Activated gamma-delta T cell (primary cell): ENCODE measurements around the gene TEX2.
"Not testable (repeated sequence)": the region's sequence is repeated elsewhere in the genome, so short reads cannot be mapped to it uniquely, and the experiment has no call there.

Experiments used
- DNase-seq: peaks from one replicate; lab custom pipeline; 2025; lab: John Stamatoyannopoulos, UW

TEX2 gene

DNA sequence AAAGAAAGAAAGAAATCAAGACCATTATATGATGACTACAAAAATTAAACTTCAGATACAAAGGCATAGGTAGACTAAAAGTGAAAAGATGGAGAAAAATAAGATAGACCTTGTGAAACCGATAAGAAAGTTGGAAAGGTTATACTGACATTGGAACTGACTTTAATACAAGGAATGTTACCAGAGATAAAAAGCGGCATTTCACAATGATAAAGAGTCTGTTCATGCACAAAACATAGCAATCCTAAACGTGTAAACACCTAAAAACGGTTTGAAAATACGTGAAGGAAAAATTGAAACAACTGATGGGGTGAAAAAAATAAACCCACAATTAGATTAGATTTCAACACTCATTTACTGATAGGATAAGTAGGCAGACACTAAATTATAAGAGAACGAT lies 123.5 kb downstream of the TEX2 start:
- DNase-seq = no peak

DNA sequence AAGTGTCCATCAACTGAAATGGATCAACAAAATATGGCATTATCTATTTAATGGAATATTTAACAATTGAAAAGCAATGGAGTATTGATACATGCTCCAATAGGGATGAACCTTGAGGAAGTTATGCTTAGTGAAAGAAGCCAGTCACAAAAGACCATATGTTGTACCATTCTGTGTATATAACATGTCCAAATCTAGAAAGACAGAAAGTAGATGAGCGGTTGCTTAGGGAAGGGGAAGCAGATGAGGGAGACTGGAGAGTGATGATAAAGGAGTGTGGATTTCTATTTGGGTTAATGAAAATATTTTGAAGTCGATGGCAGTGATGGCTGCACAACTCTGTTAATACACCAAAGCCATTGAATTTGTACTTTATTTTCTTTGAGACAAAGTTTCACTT lies 124.6 kb downstream of the TEX2 start:
- DNase-seq = no peak

DNA sequence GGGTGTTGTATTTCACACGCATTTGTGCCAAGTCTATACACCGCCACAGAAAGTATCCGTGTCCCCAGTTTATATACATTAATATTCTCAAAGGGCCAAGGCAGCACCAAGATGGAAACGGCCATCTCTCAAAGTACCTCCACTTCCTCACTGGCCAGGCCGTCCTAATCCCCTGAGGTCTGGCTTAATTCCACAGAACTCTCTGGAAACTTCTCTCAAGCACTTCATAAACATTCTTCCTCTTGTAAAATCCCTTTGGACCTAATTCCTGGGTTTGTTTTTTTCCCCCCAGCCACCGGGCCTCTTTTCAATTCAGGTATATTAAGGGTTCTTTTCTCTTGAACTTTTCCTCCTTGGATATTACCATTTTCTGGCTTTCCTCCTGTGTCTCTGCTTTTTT lies 128.1 kb downstream of the TEX2 start:
- no peak for DNase-seq

DNA sequence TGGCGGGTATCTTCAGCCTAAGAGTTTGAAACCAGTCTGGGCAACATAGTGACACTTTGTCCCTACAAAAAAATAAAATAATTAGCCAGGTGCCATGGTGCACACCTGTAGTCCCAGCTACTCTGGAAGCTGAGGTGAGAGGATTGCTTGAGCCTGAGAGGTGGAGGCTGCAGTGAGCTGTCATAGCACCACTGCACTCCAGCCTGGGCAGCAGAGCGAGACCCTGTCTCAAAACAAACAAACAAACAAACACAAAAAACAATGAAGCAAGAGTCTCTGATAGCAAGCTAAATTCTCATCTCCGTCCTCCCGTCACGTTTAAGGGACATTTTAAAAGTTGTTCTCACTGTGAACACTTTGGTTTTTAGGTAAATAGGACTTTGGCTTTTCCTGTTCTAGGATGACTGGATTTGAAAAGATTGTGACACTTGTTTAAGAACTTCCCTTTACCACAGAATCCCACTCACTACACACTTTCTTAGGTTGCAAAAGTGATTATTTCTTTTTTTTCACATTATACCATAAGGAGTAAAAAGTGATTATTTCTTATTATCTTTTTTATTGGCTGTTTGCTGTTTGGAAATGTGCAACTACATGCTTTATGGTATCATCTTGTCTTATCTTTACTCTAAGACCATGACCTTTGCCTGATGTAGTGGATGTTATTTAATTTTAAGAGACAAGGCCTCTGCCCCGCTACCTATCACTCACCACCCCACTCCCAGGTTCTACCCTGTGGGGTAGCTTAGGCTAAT lies 128.7 kb downstream of the TEX2 start:
- no peak for DNase-seq

DNA sequence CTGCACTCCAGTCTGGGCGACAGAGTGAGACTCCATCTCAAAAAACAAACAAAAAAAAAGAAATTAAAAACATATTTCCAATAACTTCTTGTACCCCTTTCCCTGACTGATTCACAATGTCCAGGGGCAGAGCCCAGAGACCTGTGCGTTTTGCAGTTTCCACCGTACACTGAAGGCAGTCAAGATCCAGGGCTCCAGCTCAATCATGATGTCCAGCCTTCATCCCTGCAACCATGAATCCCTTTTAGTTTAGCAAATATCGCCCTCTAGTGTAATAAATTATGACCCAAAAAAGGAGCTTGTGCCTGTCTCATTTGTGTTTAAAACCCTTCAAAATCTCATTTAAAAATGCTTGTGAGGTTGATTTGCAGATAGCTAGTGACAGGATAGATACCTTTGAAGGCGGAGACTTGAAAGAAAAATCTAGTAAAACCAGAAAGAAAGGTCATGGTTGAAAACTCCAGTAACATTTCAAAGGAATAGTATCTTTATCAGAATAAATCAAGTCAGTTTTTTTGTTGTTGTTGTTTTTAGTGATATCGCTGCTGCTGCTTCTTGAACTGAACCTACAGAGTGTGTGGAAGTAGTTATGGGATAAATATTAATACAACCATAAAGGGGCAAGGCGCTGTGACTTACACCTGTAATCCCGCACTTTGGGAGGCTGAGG lies 129.4 kb downstream of the TEX2 start:
- no peak for DNase-seq

DNA sequence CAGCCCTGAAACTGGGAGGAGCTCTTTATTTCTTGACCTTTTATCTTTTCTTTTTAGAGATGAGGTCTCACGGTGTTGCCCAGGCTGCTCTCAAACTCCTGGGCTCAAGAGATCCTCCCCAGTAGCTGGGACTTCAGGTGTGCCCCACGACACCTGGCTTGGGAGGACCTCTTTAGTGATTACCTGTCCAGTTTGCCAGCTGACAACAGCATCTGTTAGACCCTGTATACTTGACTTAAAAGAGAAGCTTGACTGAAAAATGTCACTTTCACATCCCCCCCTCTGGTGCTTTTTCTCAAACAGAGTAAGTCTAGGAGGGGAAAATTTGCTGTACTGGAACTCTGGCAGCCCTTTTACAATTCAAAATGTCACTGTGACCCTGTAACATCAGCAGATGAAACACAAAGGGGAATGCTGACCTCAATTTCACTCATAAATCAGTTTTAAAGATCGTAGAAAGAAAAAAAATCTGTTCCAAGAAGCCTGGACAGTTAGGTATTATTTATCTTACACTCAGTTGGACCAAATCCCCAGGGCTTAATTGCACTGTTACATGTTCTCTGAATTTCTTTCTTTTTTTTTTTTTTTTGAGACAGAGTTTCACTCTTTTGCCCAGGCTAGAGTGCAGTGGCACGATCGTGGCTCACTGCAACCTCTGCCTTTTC lies 131.3 kb downstream of the TEX2 start:
- DNase-seq = no peak

DNA sequence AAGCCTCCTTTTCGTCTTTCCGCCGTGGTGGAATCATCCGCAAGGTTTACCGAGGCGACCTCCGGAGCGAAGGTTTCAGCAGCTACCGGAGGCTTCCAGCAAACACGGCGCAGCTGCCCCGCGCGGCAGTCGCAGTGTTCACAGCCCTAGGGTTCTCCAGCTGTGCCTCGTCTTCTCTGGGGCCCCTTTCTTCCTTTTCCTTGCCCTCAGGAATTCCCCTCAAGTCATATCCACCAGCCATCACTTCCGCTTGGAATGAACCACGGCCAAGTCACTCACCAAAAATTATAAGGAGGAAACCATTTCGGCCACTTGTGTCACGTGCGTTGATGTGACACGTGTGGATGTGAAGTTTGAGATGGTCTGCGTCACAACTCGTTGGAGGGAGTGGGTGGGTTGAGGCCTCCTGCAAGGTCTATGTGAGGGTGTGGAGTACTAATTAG lies 132.5 kb downstream of the TEX2 start:
- no peak for DNase-seq

DNA sequence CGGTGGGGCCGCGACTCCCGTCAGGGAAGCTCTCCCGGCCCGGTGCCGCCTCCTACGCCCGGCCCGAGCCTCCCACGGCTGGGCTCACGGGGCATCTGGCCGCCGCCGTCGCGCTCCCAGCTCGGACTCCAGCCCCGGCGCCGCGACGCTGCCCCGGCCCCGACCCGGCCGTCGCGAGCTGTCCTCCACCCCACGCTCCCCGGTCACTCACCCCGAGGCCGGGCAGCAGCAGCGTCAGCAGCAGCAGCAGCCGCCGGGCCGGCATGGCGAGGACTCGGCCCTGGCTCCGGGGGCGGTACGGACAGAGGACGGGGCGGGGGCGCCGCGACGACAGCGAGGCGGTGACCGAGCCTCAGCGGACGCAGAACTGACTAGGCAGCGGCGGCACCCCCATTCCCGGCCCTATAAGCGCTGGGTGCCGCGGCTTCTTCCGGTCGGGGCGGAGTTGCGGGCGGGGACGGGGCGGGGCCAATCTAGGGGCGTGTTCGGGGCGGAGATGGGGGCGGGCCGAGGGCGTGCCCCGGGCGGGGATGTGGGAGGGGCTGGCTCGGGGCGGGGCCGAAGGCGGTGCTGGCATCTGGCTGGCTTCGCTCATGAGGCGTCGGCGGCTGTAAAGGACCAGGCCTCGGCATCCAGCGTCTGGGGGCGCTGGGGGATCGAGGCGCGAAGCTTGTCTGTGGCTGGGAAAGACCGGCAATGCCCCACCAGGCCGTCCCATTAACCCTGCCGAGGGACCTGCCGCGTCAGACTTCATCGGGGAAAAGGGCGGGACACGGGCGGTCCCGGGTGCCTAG lies 133.1 kb downstream of the TEX2 start, which contains the start of gene ERN1:
Gene ERN1, minus strand, starts transcription at position 380 of the 794 bp plus-strand sequence. Its CDS starts 115 bp downstream, at position 265.
- peak; percentile 96 for DNase-seq

DNA sequence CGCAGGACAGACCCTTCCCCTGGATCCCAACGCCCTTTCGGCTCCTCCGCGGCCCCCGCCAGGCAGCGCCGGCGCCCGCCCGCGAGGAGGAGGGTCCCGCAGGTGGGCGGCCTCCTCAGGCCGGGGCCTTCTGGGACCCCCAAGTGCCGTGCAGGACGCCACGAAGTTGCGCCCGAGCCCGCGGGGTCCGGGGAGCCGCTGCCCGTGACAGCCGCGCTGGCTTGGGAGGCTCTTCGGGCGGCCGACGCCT lies 133.6 kb downstream of the TEX2 start:
- no peak for DNase-seq

DNA sequence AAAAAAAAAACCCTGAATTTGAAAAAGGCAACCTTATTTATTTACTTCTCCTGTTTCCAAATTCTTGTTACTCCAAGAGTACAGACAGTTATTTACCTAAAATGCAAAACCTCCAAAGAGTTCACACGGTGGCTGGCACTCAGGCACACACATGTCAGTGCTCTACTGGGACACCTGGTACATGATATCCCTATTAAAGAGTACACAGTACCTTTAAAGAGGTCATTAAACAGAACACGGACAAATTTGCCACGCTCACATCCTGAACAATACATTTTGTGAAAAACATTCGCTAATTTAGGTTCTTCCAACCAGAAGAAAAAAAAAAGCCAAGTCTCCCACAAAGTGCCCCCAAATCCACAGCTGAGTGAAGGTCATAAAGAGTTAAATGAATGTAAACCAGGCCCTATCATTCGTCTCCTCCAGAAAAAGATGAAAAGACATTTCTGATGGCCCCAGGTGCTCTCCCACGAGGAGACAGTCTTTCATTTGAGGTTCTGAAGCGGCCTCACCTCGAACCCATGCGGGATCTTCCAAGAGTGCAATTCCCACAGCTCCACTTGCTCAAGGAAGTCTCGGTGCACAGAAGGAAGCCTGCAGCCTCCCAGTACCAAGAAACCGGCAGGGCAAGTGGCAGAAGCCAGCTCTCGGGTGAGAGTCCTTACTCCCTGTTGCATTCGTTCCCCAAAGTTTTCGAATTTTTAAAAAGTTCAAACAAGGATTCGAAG lies 134.1 kb downstream of the TEX2 start:
- no peak for DNase-seq

DNA sequence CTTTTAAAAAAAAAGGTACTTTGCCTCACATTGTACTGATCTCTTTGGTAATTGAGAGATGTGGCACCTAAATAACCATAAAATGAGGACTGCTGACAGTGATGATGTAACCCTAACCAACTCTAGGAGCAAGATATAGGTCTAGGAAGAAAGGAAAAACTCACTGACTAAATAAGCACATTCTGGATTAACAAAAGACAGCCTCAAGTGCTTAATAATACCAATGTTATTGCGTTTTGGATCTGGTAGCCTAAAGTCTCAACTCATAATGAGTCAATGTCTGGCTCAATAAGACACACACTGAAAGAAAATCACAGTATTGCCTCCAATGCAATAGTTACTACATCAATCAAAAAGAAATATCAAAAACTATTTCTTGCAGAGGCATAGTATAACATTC lies 136.1 kb downstream of the TEX2 start:
- DNase-seq = no peak

DNA sequence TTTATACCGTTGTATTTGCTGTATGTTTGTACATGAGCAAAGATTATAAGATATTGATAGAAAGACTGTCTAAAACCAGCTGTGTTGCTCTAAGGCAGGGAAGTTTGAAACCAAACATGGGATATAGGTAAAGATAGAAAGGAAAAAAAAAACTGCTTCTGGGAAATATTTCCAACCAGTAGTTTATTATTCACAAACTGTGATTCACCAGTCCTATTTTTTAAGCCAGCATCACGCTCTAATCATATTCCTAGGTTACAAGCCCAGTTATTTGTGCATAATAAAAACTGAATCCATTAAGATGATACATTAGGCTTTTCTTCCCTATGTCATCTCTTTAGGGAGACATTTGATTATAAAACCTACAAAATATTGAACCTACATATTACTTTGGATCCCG lies 137.1 kb downstream of the TEX2 start:
- DNase-seq = no peak

DNA sequence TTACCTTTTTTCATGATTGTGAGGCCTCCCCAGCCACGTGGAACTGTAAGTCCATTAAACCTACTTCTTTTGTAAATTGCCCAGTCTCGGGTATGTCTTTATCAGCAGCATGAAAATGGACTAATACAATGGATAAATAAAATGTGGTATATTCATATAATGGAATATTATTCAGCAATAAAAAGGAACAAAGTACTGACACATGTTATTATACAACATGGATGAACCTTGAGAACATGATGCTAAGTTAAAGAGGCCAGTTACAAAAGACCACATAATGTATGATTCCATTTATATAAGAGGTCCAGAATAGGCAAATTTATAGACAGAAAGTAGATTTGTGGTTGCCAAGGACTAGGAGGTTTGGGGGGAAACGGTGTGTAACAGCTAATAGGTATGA lies 138.5 kb downstream of the TEX2 start:
- no peak for DNase-seq

DNA sequence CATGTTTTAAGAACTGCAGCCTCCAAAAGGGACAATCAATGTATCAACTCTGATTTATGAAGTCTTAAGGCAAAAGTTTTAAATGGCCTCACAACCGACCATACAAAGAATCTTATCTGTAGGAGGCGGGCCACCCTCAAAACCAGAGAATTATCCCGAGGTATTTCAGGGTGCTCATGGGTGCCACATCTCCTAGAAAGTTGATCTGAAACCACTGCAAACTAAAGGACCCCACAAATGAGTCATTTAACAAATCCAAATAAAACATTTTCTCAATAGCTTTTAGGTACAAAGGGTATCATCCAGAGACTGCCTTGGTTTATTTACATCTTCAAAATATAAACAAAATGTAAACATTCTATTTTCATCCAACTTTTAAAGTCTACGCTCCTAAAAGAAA lies 139.9 kb downstream of the TEX2 start:
- no peak for DNase-seq

DNA sequence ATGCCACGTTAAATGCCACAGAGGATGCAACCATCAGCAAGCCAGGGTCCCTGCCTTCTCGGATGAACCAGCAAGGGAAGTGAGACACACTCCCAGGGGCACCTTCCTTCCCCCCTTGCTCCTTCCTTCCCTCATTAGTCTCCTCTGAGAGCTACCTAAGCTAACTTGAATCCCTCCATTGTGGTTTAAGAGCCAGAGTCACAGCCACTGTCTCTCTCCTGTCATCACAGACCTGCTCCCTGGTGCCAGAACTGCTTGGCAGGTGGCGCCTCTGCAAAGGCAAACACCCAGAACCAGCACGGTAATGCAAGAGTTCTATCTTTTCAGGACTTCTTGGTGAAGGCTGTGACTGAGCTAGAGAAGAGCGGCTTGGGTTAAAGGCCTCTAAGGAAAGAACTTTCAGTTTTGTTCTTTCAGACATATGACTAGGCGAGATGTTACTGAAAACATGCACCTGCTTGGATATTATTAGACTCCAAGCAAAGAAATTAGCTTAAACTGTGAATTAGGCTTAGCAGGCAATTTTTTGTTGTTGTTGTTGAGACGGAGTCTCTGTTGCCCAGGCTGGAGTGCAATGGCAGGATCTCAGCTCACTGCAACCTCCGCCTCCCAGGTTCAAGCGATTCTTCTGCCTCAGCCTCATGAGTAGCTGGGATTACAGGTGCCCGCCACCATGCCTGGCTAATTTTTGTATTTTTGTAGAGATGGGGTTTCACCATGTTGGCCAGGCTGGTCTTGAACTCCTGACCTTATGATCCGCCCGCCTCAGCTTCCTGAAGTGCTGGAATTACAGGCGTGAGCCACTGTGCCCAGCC lies 141.9 kb downstream of the TEX2 start:
- DNase-seq = not testable (repeated sequence)

DNA sequence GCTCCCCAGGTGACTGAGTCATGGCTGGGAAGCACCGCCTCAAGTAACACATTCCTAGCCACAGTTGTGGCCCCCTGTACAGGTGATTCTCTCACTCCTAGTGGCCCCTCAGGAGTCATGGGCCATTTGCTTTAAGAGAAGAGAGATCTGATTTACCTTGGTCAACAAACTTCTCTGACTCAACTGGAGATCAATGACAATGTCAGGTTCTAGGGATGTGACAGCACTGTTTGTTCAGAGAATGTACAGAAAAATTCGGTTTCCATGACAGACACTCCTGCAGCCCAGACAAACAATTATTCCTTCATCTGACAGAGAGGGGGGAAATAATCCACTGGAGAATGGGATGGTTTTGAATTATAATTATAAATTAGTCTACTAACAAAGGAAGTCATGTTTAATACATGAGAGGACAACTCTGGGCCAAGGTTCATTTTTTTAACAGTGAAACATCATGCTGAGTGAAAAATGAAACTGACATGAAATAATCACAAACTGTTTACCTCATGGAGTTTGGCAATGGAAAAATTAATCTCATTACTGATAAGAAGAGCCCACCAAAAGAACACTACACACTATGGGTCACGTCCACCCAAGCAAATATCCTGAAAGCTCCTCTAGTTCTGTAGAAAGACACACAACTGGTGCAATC lies 142.8 kb downstream of the TEX2 start:
- DNase-seq = no peak

DNA sequence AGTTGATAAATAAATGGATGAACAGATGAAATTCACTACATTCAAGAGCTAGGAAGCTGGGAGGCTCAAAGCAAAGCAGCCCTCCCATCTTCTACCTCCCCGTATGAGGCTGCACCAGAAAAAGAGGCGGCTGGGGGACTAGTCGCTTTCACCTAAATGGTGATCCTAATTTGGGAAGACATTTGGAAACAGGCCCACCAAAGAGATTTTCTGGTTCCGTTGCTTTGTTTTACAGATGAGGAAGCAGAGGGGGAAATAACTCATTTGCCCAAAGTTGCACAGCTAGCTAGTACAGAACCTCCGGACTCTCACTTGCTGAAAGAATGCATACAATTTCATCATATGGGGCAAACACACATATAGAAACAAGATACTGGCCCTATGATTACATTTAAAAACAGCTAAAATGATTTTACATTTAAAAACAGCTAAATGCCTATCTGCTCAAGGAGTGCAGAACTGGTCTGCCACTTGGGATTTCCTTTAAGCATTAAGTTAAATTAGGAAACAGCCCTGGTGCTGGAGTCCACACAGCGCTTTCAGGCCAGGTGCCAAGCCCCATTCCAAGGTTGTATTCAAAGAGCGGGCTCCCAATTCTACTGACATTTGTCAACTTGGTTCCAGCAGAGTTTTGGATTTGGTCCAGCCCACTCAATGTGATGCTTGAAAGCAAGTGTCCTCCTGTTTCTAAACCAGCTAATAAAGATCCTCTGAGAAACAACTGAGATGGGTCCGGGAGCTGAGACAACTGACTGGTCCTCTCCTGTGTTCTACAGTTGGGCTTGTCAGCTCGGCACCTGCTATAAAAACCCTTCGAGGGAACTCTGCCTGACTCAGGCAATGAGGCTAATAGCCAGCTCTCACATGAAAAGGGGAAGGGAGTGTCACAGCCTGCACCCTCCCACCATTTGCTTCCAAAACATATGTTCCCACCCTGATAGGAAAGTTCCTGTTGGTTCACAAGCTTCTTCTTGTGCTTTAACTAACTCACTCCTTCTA lies 144.8 kb downstream of the TEX2 start:
- DNase-seq = no peak

DNA sequence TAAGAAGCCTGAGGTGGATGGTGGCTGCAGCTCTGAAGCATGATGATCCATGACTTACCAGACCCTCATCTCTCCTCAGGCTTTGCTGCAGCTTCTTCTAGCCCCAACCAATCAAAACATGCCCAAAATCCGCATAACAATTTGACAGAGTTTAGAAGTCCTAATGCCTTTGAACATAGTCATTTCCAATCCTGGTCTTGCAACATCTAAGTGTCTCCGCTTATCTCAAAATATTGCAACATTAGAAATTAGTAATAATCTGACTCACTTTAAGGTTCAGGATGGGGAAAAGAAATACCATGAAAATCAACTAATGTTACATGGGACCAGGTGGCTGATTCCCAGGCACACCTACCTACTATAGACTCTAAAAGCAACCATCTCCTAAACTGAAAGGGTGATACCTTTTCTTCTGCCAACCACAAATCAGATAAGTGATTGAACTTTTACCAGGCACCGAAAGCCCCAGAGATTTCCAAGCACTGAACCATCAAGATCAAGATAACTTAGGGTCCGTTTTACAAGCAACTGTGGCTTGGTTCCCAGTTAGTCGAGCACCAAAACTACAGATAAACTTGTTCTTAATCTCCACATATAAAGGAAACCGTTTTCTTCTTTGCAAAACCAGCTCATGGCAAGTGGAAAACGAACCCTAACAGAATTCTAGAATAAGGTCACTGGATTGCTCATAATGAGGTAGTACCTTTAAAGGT lies 147.1 kb downstream of the TEX2 start:
- DNase-seq = no peak
